Activated T-cell treated with anti-CD3 and anti-CD28 coated beads for 4 hours (primary cell): ENCODE data around the gene ZNF787.
"Not testable (repeated sequence)": the region's sequence is repeated elsewhere in the genome, so short reads cannot be mapped to it uniquely, and the experiment has no call there.

Experiments
- DNase-seq: peaks from one replicate; pipeline ENCODE4 v3.0.0-alpha.2; 2020

Gene ZNF787

DNA sequence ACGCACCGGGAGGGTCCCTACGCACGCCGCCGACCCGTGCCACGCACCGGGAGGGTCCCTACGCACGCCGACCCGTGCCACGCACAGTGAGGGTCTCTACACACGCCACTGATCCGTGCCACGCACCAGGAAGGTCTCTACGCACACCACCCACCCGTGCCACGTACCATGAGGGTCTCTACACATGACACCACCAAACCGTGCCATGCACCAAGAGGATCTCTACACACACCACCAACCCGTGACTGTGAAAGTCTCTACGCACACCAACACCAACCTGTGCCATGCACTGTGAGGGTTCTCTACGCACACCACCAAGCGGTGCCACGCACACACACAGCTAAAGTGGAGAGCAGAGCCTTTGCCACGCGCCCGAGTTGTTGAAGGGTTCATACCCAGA lies 16.7 kb downstream of the ZNF787 start:
- DNase-seq = no peak

- no peak for DNase-seq
Measured at GRCh38 chr19:56103027-56103614, 18.0 kb downstream of the ZNF787 start.

DNA sequence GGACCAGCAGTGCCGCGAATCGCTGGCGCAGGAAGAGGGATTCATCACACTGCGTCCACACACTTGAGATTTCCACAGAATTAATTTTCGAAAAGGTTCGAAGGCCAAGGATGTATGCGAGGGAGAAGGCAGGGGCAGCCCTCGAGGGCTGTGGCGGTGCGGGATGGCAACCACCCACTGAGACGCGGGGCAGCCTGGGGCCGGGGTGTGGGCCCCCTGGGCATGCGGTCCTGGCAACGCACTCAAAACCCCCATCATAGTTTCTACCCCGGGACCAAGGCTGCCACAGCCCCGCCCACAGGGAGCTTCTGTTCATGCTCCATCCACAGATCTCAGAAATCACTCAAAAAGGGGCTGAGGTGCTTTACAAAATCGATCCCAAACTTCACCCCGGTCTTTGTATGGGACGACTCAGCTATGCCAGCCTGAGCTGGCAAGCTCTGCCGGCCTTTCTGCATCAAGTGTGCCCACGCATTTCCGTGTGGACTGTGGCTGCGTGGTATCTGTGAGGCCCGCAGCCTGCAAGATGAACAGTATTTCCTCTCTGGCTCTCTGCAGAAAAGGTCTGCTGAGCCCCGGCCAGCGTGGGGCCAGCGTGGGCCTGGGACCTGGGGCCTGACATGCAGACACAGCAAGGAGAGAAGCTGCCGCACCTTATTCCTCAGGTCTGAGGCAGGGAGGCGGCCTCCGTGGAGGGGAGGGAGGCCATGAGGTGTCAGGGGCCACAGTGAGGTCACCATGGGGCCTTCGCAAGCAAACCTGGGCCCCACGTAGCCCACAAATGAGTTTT lies 19.2 kb downstream of the ZNF787 start:
- no peak for DNase-seq

DNA sequence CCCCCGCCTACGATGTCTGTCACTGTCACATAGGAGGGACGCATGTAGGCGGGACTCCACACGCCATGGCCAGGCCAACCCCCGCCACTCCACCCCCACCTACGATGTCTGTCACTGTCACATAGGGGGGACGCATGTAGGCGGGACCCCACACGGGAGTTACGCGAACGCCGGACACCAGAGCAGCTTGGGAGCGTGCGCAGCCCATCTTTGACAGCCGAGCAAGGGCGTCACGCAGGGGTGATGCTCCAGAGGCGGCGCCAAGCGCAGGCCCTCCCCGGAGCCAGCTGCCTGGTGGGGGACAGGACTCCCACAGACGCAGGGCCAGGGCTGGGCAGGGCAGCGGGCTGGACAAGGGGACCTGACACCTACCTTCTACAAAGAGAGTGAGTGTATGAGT lies 20.0 kb downstream of the ZNF787 start:
- no peak for DNase-seq

DNA sequence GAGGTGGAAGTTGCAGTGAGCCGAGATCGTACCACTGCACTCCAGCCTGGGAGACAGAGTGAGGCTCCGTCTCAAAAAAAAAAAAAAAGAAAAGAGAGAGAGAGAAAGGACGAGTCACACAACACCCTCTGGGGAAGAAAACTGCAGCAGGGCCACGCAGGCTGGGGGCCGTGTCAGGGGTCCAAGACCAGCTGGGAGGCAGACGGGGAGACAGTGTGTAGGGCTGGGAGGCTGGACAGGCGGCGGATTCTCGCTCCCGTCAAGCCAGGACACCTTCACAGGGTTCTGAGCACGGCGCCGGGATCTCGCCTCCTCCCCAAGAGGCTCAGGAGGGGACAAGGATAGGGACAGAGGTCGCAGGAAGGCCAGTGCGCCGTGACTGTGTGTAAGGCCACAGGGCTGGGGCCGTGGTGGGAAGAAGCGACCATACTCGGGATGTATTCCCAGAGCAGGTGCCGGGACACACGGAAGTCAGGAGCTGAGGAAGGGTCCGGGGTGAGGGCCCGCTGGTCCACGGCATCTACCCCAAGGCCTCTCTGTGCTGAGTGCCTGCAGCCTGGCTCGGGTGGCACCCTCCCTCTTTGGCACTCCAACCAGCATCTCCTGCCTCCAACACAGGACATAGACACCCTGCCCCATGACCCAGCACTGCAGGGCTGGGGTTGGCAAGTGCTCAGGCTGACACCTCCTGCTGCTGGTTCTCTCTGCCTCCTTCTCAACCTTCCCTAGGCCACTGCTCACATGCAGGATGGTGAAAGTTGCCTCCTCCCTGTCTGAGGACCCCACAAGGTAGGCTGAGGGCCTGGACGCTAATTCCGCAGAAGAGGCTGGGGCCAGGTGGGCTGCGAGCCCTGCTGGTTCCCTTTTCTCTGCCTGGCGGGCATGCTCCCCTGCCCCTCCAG lies 21.2 kb downstream of the ZNF787 start:
- no peak for DNase-seq

DNA sequence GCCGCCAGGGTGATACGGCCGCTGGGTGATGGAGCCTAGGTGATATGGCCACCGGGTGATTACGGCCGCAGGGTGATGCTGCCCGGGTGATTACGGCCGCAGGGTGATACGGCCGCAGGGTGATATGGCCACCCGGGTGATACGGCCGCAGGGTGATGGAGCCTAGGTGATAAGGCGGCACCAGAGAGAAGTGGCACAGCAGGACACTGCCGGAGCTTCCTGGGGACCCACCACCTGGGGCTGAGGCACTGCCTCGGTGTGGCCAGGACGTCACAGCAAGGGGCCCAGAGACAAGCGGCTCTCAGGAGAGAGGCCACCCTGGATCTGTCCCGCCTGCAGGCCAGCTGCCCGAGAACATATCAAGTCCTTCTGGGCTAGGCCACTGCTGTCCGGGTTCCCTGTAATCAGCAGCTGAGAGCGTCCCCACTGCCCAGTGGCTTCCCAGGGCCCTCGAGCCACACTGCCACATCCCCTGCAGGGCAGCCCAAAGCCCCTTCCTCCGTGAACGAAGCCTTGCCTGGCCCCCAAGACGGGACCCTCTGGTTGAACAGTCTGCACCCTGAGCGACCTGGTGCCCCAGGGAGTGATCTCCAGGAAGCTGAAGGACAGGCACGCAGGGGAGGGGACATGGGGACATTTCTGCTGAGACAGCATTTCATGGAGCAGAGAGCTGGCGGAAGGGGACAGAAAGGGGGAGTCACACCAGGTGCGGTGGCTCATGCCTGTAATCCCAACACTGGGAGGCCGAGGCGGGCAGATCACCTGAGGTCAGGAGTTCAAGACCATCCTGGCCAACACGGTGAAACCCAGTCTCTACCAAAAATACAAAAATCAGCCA lies 22.1 kb downstream of the ZNF787 start:
- no peak for DNase-seq

GRCh38 chr19:56098237-56098636 lies 22.9 kb downstream of the ZNF787 start:
- not testable (repeated sequence) for DNase-seq

DNA sequence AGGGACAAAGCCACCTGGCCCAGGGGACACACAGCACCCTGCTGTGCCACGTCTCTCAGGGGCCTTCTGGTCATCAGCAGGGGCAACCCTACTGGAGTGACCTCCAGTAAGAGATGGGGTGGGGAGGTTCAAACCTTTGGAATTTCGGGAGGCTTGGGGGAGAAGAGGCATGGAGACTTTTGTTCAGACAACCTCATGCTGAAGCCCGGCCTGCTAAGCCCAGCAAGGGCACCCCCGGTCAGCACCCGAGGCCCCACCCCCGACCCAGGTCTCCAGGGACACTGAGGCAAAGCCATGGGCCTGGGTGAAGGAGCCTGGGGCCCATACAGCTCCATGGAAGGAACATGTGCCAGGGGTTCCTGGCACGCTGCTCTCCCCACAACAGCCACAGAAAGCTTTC lies 23.3 kb downstream of the ZNF787 start:
- DNase-seq = no peak

DNA sequence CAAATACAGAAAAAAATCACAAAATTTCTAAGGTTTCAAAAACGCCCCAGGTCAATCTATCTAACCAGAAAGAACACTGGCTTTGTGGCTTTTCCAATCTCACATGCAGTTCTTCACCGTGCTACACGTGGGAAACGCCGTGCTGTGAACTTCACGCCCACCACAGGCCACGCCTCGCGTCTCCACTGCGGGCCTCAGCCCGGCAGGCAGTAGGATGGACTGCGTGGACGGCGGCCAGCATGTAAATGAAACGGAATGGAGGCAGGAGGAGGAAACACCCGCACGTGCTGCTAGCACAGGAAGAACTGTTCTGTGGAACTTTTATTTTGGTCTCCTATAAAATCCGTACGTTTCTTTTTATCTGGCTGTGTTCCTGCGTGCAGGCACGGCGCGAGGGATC lies 23.8 kb downstream of the ZNF787 start:
- DNase-seq = no peak

DNA sequence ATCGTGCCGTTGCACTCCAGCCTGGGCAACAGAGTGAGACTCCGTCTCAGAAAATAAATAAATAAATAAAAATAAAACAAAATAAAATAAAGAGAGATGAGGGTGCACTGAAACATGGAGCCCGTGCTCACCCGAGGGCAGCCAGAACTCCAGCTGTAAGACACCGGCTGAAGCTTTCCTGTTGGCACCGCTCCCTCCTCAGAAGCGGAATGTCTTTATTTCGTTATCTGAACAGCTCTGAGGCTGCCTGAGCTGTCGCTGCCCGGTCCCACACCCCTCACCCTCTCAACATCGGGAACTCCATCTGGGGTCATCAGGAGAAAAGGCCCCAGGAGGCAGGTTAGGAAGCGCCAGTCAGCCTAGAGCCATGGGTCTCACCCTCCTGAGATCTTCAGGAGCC lies 24.4 kb downstream of the ZNF787 start:
- no peak for DNase-seq

- DNase-seq = no peak
Measured at GRCh38 chr19:56094449-56094848, 26.6 kb downstream of the ZNF787 start.

DNA sequence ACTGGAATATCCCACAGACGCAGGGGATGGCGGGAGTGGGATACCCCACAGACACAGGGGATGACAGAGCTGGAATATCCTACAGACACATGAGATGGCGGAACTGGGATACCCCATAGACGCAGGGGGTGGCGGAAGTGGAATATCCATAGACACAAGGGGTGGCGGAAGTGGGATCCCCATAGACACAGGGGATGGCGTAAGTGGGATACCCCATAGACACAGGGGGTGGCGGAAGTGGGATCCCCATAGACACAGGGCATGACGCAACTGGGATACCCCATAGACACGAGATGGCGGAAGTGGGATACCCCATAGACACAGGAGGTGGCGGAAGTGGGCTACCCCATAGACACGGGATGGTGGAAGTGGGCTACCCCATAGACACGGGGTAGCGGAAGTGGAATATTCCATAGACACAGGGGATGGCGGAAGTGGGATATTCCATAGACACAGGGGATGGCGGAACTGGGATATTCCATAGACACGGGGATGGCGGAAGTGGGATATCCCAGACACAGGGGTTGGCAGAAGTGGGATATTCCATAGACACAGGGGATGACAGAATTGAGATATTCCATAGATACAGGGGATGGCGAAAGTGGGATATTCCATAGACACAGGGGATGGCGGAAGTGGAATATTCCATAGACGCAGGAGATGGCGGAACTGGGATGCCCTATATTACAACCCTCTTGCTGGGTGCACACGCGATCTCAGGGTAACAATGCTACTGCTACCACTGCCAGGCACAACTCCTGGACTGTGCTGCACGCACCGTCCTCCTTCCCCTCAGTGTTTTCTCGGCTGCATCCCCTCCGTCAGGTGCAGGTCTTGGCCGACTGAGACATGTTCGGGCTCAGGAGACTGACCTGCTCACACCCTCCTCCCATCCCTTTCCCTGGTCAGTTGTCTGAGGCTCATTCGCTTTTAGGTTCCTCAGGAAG lies 28.1 kb downstream of the ZNF787 start:
- no peak for DNase-seq

- no peak for DNase-seq
Measured at GRCh38 chr19:56091751-56092546, 29.1 kb downstream of the ZNF787 start.

GRCh38 chr19:56091066-56091490 lies 30.0 kb downstream of the ZNF787 start:
- DNase-seq = no peak

GRCh38 chr19:56089344-56089743 lies 31.8 kb downstream of the ZNF787 start:
- DNase-seq = no peak

DNA sequence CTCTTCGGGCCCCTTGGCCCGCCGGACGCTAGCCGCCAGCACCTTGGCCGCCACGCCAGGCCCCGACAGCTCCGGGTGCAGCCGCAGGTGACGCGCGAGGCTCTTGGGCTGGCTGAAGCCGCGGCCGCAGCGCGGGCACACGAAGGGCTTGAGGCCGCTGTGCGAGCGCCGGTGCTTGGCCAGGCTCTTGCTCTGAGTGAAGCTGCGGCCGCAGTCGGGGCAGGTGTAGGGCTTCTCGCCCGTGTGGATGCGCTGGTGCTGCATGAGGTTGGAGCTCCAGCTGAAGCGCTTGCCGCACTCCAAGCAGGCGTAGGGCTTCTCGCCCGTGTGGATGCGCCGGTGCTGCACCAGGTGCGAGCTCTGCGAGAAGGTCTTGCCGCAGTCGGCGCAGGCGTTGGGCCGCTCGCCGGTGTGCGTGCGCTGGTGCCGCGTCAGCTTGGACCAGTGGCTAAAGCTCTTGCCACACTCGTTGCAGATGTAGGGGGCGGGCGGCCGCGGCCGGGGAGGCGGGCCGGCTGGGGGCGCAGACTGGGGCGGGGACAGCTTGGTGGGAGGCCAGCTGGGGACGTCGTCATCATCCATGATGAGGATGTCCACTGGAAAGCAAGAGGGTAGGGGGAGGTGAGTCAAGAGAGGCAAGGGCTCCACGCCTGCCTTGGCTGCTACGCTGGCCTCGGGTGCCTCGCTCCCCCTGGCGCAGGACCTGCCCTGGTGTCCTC lies 32.4 kb downstream of the ZNF787 start:
- no peak for DNase-seq

GRCh38 chr19:56087647-56088496 lies 33.2 kb downstream of the ZNF787 start:
- DNase-seq = no peak

DNA sequence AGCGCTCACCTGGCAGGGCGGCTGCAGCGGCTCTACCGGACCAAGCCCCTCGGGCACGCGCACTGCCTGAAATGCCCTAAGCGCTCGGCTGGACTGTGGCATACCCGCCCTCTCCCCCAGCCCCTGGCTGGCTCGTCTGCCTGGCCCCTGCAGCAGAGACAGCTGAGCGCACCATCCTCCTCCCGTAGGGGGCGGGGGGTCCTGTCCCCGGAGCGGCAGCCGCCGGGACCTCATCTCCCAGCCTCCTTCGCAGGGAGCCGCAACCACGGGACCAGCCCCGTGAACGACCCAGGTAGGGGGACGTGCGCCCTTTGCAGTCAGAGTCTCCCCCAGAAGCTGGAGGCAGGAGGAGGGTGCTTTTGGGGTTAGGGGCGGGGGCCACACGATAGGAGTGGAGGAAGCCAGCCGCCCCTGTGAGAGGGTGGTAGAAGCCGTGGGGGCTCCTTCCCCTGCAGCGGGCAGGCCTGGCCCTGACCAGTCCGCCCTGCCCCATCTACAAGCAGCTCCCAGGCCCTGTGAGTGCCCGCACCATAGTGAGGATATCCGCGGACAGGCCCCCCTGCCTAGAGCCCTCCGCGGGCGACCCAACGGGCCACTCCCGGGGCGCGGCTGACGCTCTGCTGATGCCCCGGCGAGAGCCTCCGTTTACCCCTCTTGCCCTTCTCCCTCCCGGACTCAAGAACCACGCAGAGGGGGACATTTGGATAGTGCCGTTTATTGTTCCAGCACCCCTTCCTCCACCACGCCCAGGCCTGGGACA lies 34.2 kb downstream of the ZNF787 start:
- DNase-seq = no peak
